HCT116 (cell line): ENCODE results near the gene ABCC2. TPM values are rescaled to one million over a fixed set of nuclear protein-coding genes. Genes with fewer than 3 reads are reported as not detected.

Experiments used
- ATAC-seq: fragments of 200-7000 bp; cut with Tn5 transposase; 2 replicates; pipeline ENCODE4 v1.9.1; 2020; ENCODE audit warnings: mild to moderate bottlenecking, moderate library complexity
- BruUV-seq: library from RNA; stranded (reverse); fragments of 400-500 nt; replicated peaks from 2 replicates; lab custom pipeline; 2021; lab: Mats Ljungman, UMichigan
- CTCF ChIA-PET: fragments of 300-600 bp; sonication (Branson Sonifier 250); formaldehyde crosslinking; loops from one replicate; lab custom pipeline; 2021; ENCODE audit warnings: antibody characterized with exemption; lab: Charles Lee
- POLR2A ChIA-PET: fragments of 300-600, 350-600 bp; sonication (Branson Sonifier 250); formaldehyde crosslinking; loops from one replicate; lab custom pipeline; 2021; ENCODE audit warnings: antibody characterized with exemption; lab: Charles Lee
- RAD21 ChIA-PET, 2 experiments: fragments of 300-600 bp; sonication (Branson Sonifier 250); formaldehyde crosslinking; loops; one replicate each; lab custom pipeline; 2023; ENCODE audit warnings: low total read pairs in 2 of 2; ENCODE audit not compliant: uncharacterized antibody in 2 of 2, unreplicated experiment in 2 of 2, low non-redundant PET in 1 of 2; lab: Charles Lee
- DNase-seq: peaks from one replicate; pipeline ENCODE4 v3.0.0-alpha.2; 2010; ENCODE audit warnings: low read depth, low spot score
- H2AFZ ChIP-seq: fragments of 200-600 bp; shearing (Covaris generic), sonication (generic); 2 replicates; pipeline ENCODE4 v1.6.1; 2017; ENCODE audit warnings: low read depth, mixed run types, mixed read lengths, antibody characterized with exemption, low read length; ENCODE audit not compliant: poor library complexity, severe bottlenecking
- H3K27ac ChIP-seq: 2 replicates; pipeline ENCODE4 v1.5.1; 2012; ENCODE audit warnings: low read depth, low read length
- H3K27me3 ChIP-seq: fragments of 200-600 bp; sonication (generic); 2 replicates; pipeline ENCODE4 v1.6.1; 2016; ENCODE audit warnings: mixed run types, low read length, mixed read lengths; ENCODE audit not compliant: insufficient read depth
- H3K36me3 ChIP-seq, 2 experiments: fragments of 200-500 bp in 1 of 2; fragments of 200-600 bp in 1 of 2; sonication (Bioruptor generic) in 1 of 2; sonication (generic) in 1 of 2; 2 replicates each; pipeline versions ENCODE4 v1.5.1 to v1.6.1; 2014 to 2016; ENCODE audit warnings: low read length in 2 of 2, inconsistent platforms in 1 of 2, mixed read lengths in 1 of 2, mixed run types in 1 of 2; ENCODE audit not compliant: insufficient read depth in 2 of 2, control insufficient read depth in 1 of 2
- H3K4me1 ChIP-seq, 2 experiments: fragments of 200-600 bp in 1 of 2; sonication (generic) in 1 of 2; 2 replicates each; pipeline versions ENCODE4 v1.5.1 to v1.6.1; 2012 to 2017; ENCODE audit warnings: low read length in 2 of 2, inconsistent platforms in 1 of 2, mild to moderate bottlenecking in 1 of 2, mixed read lengths in 1 of 2, mixed run types in 1 of 2, moderate library complexity in 1 of 2; ENCODE audit not compliant: insufficient read depth in 2 of 2, control insufficient read depth in 1 of 2
- H3K4me2 ChIP-seq: fragments of 200-600 bp; sonication (generic); 2 replicates; pipeline ENCODE4 v1.6.1; 2017; ENCODE audit warnings: mixed run types, low read length, mixed read lengths
- H3K4me3 ChIP-seq, 2 experiments: fragments of 200-600 bp in 1 of 2; sonication (generic) in 1 of 2; replicated peaks in 1 of 2; 2 replicates each; pipeline ENCODE4 v1.5.1; 2011 to 2016; ENCODE audit warnings: low read length in 2 of 2, control low read depth in 1 of 2, low read depth in 1 of 2, mild to moderate bottlenecking in 1 of 2, mixed read lengths in 1 of 2, mixed run types in 1 of 2
- H3K79me2 ChIP-seq: fragments of 200-600 bp; sonication (generic); 2 replicates; pipeline ENCODE4 v1.6.1; 2017; ENCODE audit warnings: mild to moderate bottlenecking, mixed run types, low read length, moderate library complexity, mixed read lengths; ENCODE audit not compliant: insufficient read depth
- H3K9ac ChIP-seq: fragments of 200-600 bp; sonication (generic); 2 replicates; pipeline ENCODE4 v1.6.1; 2016; ENCODE audit warnings: low read length, mixed read lengths
- H3K9me2 ChIP-seq: fragments of 200-600 bp; sonication (generic), shearing (Covaris generic); 2 replicates; pipeline ENCODE4 v1.6.1; 2017; ENCODE audit warnings: mixed run types, mild to moderate bottlenecking, moderate library complexity; ENCODE audit not compliant: insufficient read depth
- H3K9me3 ChIP-seq, 2 experiments: fragments of 200-500 bp in 1 of 2; fragments of 200-600 bp in 1 of 2; sonication (Bioruptor generic) in 1 of 2; sonication (generic) in 1 of 2; 2 replicates each; pipeline ENCODE4 v1.6.1; 2014 to 2017; ENCODE audit warnings: low read length in 2 of 2, mixed read lengths in 2 of 2, inconsistent platforms in 1 of 2, low read depth in 1 of 2, mild to moderate bottlenecking in 1 of 2, mixed run types in 1 of 2, moderate library complexity in 1 of 2; ENCODE audit not compliant: control insufficient read depth in 1 of 2, insufficient read depth in 1 of 2
- H4K20me1 ChIP-seq: fragments of 200-600 bp; sonication (generic), shearing (Covaris generic); 2 replicates; pipeline ENCODE4 v1.6.1; 2017; ENCODE audit warnings: mixed run types, mild to moderate bottlenecking, moderate library complexity; ENCODE audit not compliant: insufficient read depth
- CBX3 ChIP-seq: IDR thresholded peaks from 2 replicates; pipeline ENCODE4 v1.6.1; 2012; ENCODE audit warnings: low read depth
- CEBPB ChIP-seq: IDR thresholded peaks from 2 replicates; pipeline ENCODE4 v1.6.1; 2012; ENCODE audit warnings: low read depth
- CTCF ChIP-seq, 3 experiments: fragments of 200-600 bp in 1 of 3; sonication (generic) in 1 of 3; IDR thresholded peaks in 2 of 3; conservative IDR thresholded peaks in 1 of 3; 2 replicates each; pipeline ENCODE4 v1.5.1; 2012 to 2017; ENCODE audit warnings: low read depth in 2 of 3, low read length in 2 of 3, antibody characterized with exemption in 1 of 3, borderline replicate concordance in 1 of 3, control low read depth in 1 of 3, mild to moderate bottlenecking in 1 of 3, mixed read lengths in 1 of 3, mixed run types in 1 of 3, moderate library complexity in 1 of 3; ENCODE audit not compliant: insufficient read depth in 1 of 3
- ELF1 ChIP-seq: IDR thresholded peaks from 2 replicates; pipeline ENCODE4 v1.6.1; 2012; ENCODE audit warnings: low read depth, borderline replicate concordance
- FOSL1 ChIP-seq: IDR thresholded peaks from 2 replicates; pipeline ENCODE4 v1.6.1; 2012; ENCODE audit warnings: low read depth
- JUND ChIP-seq: IDR thresholded peaks from 2 replicates; pipeline ENCODE4 v1.6.1; 2012
- POLR2AphosphoS5 ChIP-seq: IDR thresholded peaks from 2 replicates; pipeline ENCODE4 v1.6.1; 2011; ENCODE audit warnings: mild to moderate bottlenecking, low read depth, low read length, moderate library complexity
- RAD21 ChIP-seq: IDR thresholded peaks from 2 replicates; pipeline ENCODE4 v1.6.1; 2012; ENCODE audit warnings: low read depth, mild to moderate bottlenecking
- REST ChIP-seq: IDR thresholded peaks from 2 replicates; pipeline ENCODE4 v1.6.1; 2012; ENCODE audit warnings: low read depth
- ZNF274 ChIP-seq: fragments of 200-500 bp; sonication (Bioruptor generic); IDR thresholded peaks from 2 replicates; pipeline ENCODE4 v1.6.1; 2014; ENCODE audit warnings: mild to moderate bottlenecking, low read depth, low read length, inconsistent platforms
- intact Hi-C: fragments of 100-400 bp; cut with micrococcal nuclease; formaldehyde crosslinking; loops from 2 replicates; pipeline ENCODE4 v1.10.0; 2022
- total RNA-seq: library from RNA; stranded (reverse); gene quantifications from one replicate; pipeline ENCODE4 v1.2.1, GENCODE V29; 2021; ENCODE audit not compliant: unreplicated experiment

ABCC2 gene
- total RNA-seq, 1 experiment from 2014 or later, result 88.2 TPM

- H3K4me3 ChIP-seq, result no peak overlapping the region
- no peak overlapping the region for H2AFZ ChIP-seq
- DNase-seq (no peak), ATAC-seq (no peak)
- H3K9me3 ChIP-seq, result no peaks in the 10 kb centered on the region
- ChIA-PET CTCF (interaction anchor here (0.6 to 1.0 kb wide), 2 partner anchors 35 to 197 kb away, joined by 3 to 4 read pairs; no protein-coding TSS in a partner anchor), POLR2A (no interaction called here), RAD21 (no interaction called here)
- H3K27me3 ChIP-seq, result no peaks in the 10 kb centered on the region
- intact Hi-C loops, result loop anchor here (5.0 to 10.0 kb wide), 5 partner anchors 253 to 586 kb away; partner anchors contain the start of gene ERLIN1
- BruUV-seq, result no TSS peak
- no peak for TF ChIP-seq POLR2AphosphoS5
- no peak for TF ChIP-seq REST
- no peak for TF ChIP-seq JUND
- no peak for TF ChIP-seq ELF1
- TF ChIP-seq RAD21, result no peak
- TF ChIP-seq CBX3, result no peak
- no peak overlapping the region for H3K9ac ChIP-seq
- no peaks in the 10 kb centered on the region for H3K79me2 ChIP-seq
- H3K9me2 ChIP-seq, result no peaks in the 10 kb centered on the region
- no peak overlapping the region for H3K4me2 ChIP-seq
- H3K36me3 ChIP-seq, result peaks cover 32 to 63% of the 10 kb centered on the region in 2 experiments; a peak in 3 of 4 replicates
- H3K4me1 ChIP-seq, result no peaks in the 10 kb centered on the region
- H3K27ac ChIP-seq, result no peak overlapping the region
- H4K20me1 ChIP-seq, result no peaks in the 10 kb centered on the region
Measured at GRCh38 chr10:99849057-99849456, 66.6 kb downstream of the ABCC2 start.

- H3K9me2 ChIP-seq, result no peaks in the 10 kb centered on the region
- DNase-seq (no peak), ATAC-seq (no peak)
- no peaks in the 10 kb centered on the region for H3K4me1 ChIP-seq
- no peaks in the 10 kb centered on the region for H3K79me2 ChIP-seq
- no peak overlapping the region for H3K9ac ChIP-seq
- no peaks in the 10 kb centered on the region for H3K9me3 ChIP-seq
- H3K27ac ChIP-seq, result no peak overlapping the region
- peaks cover 27 to 59% of the 10 kb centered on the region in 2 experiments; a peak in 3 of 4 replicates for H3K36me3 ChIP-seq
- ChIA-PET CTCF (interaction anchor here (0.6 to 1.0 kb wide), 2 partner anchors 34 to 196 kb away, joined by 3 to 4 read pairs; no protein-coding TSS in a partner anchor), POLR2A (no interaction called here), RAD21 (no interaction called here)
- no peak overlapping the region for H2AFZ ChIP-seq
- H3K27me3 ChIP-seq, result no peaks in the 10 kb centered on the region
- BruUV-seq, result no TSS peak
- intact Hi-C loops, result loop anchor here (5.0 to 10.0 kb wide), 5 partner anchors 253 to 585 kb away; partner anchors contain the start of gene ERLIN1
- no peak overlapping the region for H3K4me2 ChIP-seq
- no peaks in the 10 kb centered on the region for H4K20me1 ChIP-seq
- no peak overlapping the region for H3K4me3 ChIP-seq
- no peak for TF ChIP-seq REST
- no peak for TF ChIP-seq CEBPB
- TF ChIP-seq FOSL1, result no peak
- no peak for TF ChIP-seq CTCF (IDR thresholded peaks at IDR 0.05 in 2 of 3, conservative IDR thresholded peaks at IDR 0.05 in 1 of 3; ENCODE audit: borderline replicate concordance in 1 of 3, insufficient read depth in 1 of 3, low read depth in 2 of 3, low read length in 2 of 3)
- no peak for TF ChIP-seq POLR2AphosphoS5
- no peak for TF ChIP-seq ZNF274
- TF ChIP-seq JUND, result no peak
Measured at GRCh38 chr10:99849536-99849935, 67.1 kb downstream of the ABCC2 start.
